Heart right ventricle (tissue), 16 donors: ENCODE results near the gene TAS1R2. TPM values are rescaled to one million over a fixed set of nuclear protein-coding genes. Genes with fewer than 3 reads are reported as not detected.

Experiments
- ATAC-seq, 8 donors: fragments of 200-7000 bp; cut with Tn5 transposase; one replicate each; pipeline ENCODE4 v1.9.1; 2020; ENCODE audit warnings: mild to moderate bottlenecking in 8 of 8, moderate library complexity in 8 of 8, moderate number of reproducible peaks in 1 of 8
- DNase-seq, 2 donors: peaks; one replicate each; pipeline ENCODE4 v3.0.0-alpha.2; 2020
- H3K27ac ChIP-seq, 10 donors: fragments of 200-600 bp; sonication (generic) in 2 of 10; one replicate each; pipeline versions ENCODE4 v1.5.0 to v1.8.0; 2020 to 2022; ENCODE audit warnings: mild to moderate bottlenecking in 3 of 10
- H3K27me3 ChIP-seq, 7 donors: fragments of 200-600 bp; one replicate each; pipeline ENCODE4 v1.8.0; 2021 to 2022; ENCODE audit warnings: mild to moderate bottlenecking in 2 of 7
- H3K36me3 ChIP-seq, 9 donors: fragments of 200-600 bp; sonication (generic) in 1 of 9; one replicate each; pipeline versions ENCODE4 v1.5.0 to v1.8.0; 2020 to 2022; ENCODE audit warnings: mild to moderate bottlenecking in 2 of 9
- H3K4me1 ChIP-seq, 9 donors: fragments of 200-600 bp; sonication (generic) in 1 of 9; one replicate each; pipeline versions ENCODE4 v1.5.0 to v1.8.0; 2020 to 2022; ENCODE audit warnings: mild to moderate bottlenecking in 4 of 9
- H3K4me3 ChIP-seq, 10 donors: fragments of 200-600 bp; sonication (generic) in 2 of 10; one replicate each; pipeline versions ENCODE4 v1.5.0 to v1.8.0; 2020 to 2022; ENCODE audit warnings: mild to moderate bottlenecking in 7 of 10, moderate library complexity in 2 of 10
- H3K9me3 ChIP-seq, 11 donors: fragments of 200-600 bp in 10 of 11; sonication (generic) in 2 of 11; one replicate each; pipeline versions ENCODE4 v1.5.0 to v1.8.0; 2013 to 2022; ENCODE audit warnings: mild to moderate bottlenecking in 2 of 11, control low read depth in 1 of 11, moderate library complexity in 1 of 11
- CTCF ChIP-seq, 9 donors: fragments of 200-600 bp; sonication (generic) in 2 of 9; IDR thresholded peaks; one replicate each; pipeline versions ENCODE4 v1.5.0 to v1.8.0; 2021 to 2022; ENCODE audit warnings: antibody characterized with exemption in 9 of 9, mild to moderate bottlenecking in 5 of 9, moderate library complexity in 1 of 9
- WGBS, 2 donors: extraction: QIAGEN DNeasy Blood & Tissue Kit; methylation state at CpG; one replicate each; pipeline ENCODE4 v1.1.7; 2013; ENCODE audit warnings: inconsistent platforms in 1 of 2; 5-methylcytosine and 5-hydroxymethylcytosine counted together
- intact Hi-C, 10 donors: fragments of 100-400 bp; cut with DNase I; formaldehyde crosslinking; loops; one replicate each; pipeline versions ENCODE4 v1.11.1 to v1.14.2; 2022
- polyA plus RNA-seq, 2 donors: library from polyadenylated mRNA; stranded (reverse); fragments of 200-250 nt; gene quantifications; one replicate each; pipeline ENCODE4 v1.2.3, GENCODE V29; 2013
- total RNA-seq, 10 donors: library from RNA; stranded (reverse); fragmentation: NEBNext Ultra II Directional in 3 of 10; extraction: Animal tissue kit (Norgen Biotek cat#: 25700) in 3 of 10; gene quantifications; one replicate each; pipeline versions ENCODE4 v1.2.1 to v1.2.4, GENCODE V29; 2021 to 2023
- donor health status: Arrhythmogenic right ventricular cardiomyopathy.
- donor health status: ischemic (EF 13 %, LVEDD 7.1; RV severe dilation, severe dysfunction).
- donor health status: healthy with polysubstance abuse.
- donor health status: DM: no; HTN: yes; CAD: no.
- donor health status: DM: no; HTN: no; CAD: no.
- donor health status: ischemic (EF 25% LVEDD 6.9; RV normal size, moderate dysfunction).
- donor health status: ischemic (EF 25% LVEDD 5.7; RV mildly dilated, moderate dysfunction).
- donor health status: healthy.
- donor health status: DM: yes; HTN: yes; CAD: no.
- donor health status: Ischemic cardiomyopathy.
- donor health status: ischemic (EF 35%, LVEDD 5.7; RV mildly dilated, moderate dysfunction).
- donor health status: nonischemic (EF 11% LVEDD 7.7; RV severe dilation, severe dysfunction).
- donor health status: DM: yes; HTN: yes; CAD: no.
- donor health status: PGD.
- donor health status: ischemic (EF 29% LVEDD 5.4; RV normal size, mild dysfunction).
- donor health status: nonischemic (EF 23%, LVEDD 6.1; RV moderate dilation, normal function).

TAS1R2 gene
- total and polyA plus RNA-seq, 12 donors = not detected

GRCh38 chr1:18878538-18879214, 19.2 kb upstream of the TAS1R2 start:
- ATAC-seq = no peak
- Histone ChIP-seq H3K27ac (no peak overlapping the region), H3K27me3 (no peaks in the 10 kb centered on the region), H3K4me1 (peaks cover 0 to 11% (median 6%) of the 10 kb centered on the region in 9 donors), H3K9me3 (no peaks in the 10 kb centered on the region), H3K36me3 (peaks cover 0 to 28% (median 6%) of the 10 kb centered on the region in 9 donors), H3K4me3 (no peak overlapping the region)
- no peak for TF ChIP-seq CTCF (IDR thresholded peaks at IDR 0.05)
- intact Hi-C loops = loop anchor here in 2 of 10 donors (5.0 kb wide), 1 partner anchor 281 kb away; no protein-coding TSS in a partner anchor
- WGBS, 2 donors = 86 to 90% methylated on average over 12 of the region's 12 CpGs
- DNase-seq = no peak

GRCh38 chr1:18877282-18877681, 17.8 kb upstream of the TAS1R2 start:
- Histone ChIP-seq H3K27me3 (no peaks in the 10 kb centered on the region), H3K4me3 (no peak overlapping the region), H3K9me3 (no peaks in the 10 kb centered on the region), H3K4me1 (peaks cover 0 to 11% (median 6%) of the 10 kb centered on the region in 9 donors), H3K27ac (no peak overlapping the region), H3K36me3 (peaks cover 0 to 22% (median 0%) of the 10 kb centered on the region in 9 donors)
- DNase-seq (no peak), ATAC-seq (no peak)
- WGBS, 2 donors = 92 to 93% methylated on average over 35 of the region's 35 CpGs
- no peak for TF ChIP-seq CTCF (IDR thresholded peaks at IDR 0.05)
- intact Hi-C loops = loop anchor here in 2 of 10 donors (5.0 kb wide), 1 partner anchor 280 kb away; no protein-coding TSS in a partner anchor

GRCh38 chr1:18876210-18876609, 16.8 kb upstream of the TAS1R2 start:
- no peaks in the 10 kb centered on the region for H3K27me3 ChIP-seq
- peaks cover 0 to 11% (median 6%) of the 10 kb centered on the region in 9 donors for H3K4me1 ChIP-seq
- intact Hi-C loops = loop anchor here in 2 of 10 donors (5.0 kb wide), 1 partner anchor 279 kb away; no protein-coding TSS in a partner anchor
- peaks cover 0 to 23% (median 0%) of the 10 kb centered on the region in 9 donors for H3K36me3 ChIP-seq
- no peak for DNase-seq
- no peak for TF ChIP-seq CTCF (IDR thresholded peaks at IDR 0.05)
- no peak overlapping the region for H3K27ac ChIP-seq
- no peak for ATAC-seq
- no peaks in the 10 kb centered on the region for H3K9me3 ChIP-seq
- no peak overlapping the region for H3K4me3 ChIP-seq
- WGBS, 2 donors = 94% methylated on average over 10 of the region's 10 CpGs

GRCh38 chr1:18875796-18876128, 16.3 kb upstream of the TAS1R2 start:
- Histone ChIP-seq H3K4me3 (no peak overlapping the region), H3K27ac (no peak overlapping the region), H3K27me3 (no peaks in the 10 kb centered on the region), H3K36me3 (peaks cover 0 to 23% (median 0%) of the 10 kb centered on the region in 9 donors), H3K4me1 (peaks cover 0 to 11% (median 6%) of the 10 kb centered on the region in 9 donors), H3K9me3 (no peaks in the 10 kb centered on the region)
- no peak for TF ChIP-seq CTCF (IDR thresholded peaks at IDR 0.05)
- no peak for ATAC-seq
- intact Hi-C loops = loop anchor here in 7 of 10 donors (2.0 to 5.0 kb wide), 3 partner anchors 277 to 279 kb away; no protein-coding TSS in a partner anchor
- WGBS, 2 donors = 90 to 91% methylated on average over 3 of the region's 3 CpGs
- DNase-seq = no peak
